ENCODE data around the gene GET4.
"Not testable (repeated sequence)": the region's sequence is repeated elsewhere in the genome, so short reads cannot be mapped to it uniquely, and the experiment has no call there.

GET4 gene

DNA sequence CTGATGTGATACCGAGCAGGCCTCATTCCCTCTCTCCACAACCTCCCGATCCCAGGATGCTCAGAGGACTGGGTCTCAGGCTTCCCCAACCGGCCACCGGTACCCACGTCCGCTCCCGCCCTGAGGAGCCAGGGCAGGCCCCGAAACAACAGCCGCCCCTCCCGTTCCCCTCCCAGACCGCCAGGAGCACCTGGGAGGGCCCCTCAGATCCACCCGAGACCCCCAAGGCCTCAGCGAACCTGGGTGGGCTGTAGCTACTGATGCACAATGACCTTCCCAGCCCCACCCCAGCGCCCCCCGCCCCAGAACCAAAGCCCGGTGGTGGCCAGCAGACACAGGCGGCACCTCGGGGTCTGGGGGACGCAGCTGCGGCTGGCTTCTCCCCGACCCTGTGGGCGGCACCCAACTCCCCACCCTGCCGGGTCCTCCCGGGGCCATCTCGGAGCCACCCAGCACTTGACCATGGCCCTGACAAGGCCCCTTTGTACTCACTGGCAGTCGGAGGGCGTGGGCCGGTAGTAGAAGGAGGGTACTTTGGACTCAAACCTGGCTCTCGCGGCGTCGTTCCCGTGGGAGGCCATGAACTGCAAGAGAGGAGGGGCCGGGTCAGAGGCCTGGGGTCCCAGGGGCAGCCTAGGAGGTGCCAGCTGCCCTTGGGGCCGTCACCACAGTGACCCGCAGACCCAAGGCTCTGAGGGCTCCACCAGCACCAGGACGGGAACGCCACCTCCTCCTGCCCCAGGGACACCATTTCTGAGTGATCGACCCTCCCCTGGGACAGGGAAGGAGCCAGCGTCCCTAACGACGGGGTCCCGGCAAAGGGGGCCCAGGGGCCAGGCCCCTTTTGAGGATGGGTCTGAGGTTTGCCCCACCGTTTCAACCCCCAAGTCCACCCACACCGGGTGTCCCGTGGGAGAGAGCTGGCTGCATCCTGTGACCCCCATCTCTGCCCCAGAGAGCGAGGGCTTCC lies 50.0 kb downstream of the GET4 start:
- DNase-seq (ENCODE audit: low read depth, low spot score): no peak

DNA sequence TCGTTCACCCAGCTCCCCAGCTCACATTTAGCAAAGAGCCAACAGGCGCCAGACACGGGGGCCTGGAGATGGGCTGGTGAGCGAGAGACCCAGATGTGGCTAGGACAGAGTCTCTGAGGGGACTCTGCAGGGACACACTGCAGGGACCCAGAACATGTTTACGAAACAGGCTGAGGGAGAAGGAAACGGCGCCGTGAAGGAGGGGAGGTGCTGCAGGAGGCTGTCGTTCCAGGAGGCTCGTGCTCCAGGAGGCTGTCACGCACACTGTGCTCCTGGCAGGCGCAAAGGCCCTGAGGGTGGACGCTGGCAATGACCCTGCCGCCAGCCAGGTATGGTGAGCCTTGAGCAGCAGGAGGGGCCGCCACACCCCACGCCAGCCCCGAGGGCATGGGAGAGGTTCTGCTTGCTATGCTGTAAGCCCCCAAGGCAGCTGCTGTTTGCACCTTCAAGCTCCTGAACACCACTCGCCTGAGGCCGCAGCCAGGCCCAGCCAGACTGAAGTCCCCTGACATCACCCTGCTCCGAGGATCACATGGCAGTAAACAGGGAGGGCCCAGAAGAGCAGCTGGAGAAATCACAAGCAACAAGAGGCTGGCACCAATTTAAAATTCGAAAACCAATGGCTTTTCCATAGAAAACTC lies 50.8 kb downstream of the GET4 start:
- peak; percentile 87 for DNase-seq (ENCODE audit: low read depth, low spot score)

DNA sequence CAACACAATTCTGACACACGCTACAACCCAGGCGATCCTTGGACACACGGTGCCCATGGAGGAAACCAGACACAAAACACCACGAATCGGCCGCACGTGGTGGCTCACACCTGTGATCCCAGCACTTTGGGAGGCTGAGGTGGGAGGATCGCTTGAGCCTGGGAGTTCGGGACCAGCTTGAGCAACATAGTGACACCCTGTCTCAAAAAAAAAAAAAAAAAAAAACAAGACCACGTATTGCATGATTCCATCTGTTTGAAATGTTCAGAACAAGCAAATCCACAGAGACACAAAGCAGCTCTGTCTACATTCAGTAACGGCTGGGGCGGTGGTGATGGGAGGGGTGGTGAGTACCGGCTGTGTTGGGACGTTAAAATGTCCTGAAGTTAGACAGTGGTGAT lies 53.0 kb downstream of the GET4 start:
- DNase-seq (ENCODE audit: low read depth, low spot score): no peak

DNA sequence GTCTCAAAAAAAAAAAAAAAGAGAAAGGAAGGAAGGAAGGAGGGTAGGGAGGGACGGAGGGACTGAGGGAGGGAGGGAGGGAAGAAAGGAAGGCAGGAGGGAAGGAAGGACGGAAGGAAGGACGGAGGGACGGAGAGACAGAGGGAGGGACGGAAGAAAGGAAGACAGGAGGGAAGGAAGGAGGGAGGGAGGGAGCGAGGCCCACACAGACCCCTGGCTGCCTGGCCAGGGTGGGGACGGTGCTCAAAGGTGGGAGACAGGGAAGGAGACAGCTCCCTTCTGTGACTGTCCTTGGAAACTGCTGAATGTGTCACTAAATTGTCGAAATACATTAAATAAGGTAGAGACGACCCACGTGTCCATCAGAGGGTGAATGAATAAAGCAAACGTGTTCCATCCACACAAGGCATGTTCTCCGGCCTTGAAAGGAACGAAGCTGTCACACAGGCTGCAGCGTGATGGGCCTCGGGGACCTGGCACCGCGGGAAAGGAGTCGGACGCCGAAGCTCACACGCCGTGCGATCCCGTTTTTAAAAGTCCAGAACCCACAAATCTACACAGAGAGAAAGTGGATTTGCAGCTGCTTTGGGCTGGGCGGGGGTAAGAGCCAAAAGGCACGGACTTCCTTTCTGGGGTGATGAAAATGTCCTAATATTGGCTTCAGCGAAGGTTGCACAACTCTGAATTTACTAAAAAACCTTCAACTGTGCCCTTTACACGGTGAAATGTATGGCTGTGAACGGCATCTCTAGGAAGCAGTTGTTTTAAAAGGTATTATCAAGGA lies 54.8 kb downstream of the GET4 start:
- DNase-seq (ENCODE audit: low read depth, low spot score): no peak

DNA sequence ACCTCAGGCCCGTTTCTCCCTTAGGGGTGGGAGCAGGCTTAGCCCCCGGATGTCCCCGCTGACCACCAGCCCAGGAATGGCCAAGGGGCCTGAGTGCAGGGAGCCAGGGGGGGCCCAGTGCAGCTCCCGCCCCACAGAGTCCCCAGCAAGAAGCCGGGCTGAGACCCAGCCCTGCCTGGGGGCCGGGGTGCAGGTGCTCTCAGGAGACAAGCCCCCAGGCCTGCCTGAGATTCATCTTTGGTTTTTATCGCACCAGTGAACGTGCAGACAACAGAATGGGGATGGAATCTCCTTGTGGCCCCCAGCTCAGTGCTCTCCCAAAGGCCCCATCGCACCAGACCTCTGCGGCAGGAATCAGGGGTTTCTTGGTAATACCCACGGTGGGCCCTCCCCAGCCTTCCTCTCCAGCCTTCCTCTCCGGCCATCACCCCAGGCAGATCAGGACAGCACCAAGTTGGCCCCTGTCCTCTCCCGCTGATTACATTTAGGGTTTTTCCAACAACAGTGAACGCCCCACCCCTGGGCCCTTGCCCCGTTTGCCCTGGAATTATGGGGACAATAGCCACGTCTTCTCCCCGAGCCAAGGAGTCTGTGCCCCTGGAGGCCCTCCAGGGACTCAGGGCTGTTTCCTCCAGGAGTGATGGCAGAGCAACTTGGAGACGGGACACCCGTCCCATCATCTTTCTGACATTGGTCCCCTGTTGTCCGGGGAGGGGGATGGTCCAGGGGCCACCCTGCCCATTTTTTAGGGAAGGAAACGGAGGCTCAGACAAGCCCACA lies 55.7 kb downstream of the GET4 start:
- DNase-seq (ENCODE audit: low read depth, low spot score): no peak

DNA sequence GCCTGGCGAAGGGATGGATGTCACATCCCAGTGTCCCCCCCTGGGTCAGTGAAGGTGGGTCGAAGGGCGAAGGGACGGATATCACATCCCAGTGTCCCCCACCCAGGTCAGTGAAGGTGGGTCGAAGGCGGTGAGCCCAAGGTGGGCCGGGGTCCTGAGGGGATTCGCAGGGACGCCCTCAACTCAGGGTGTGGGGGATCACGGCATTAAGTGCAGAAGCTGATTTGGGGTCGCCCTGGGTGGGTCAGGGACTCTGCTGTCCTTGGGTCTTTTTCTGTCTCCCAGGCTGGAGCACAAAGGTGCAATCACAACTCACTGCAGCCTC lies 56.3 kb downstream of the GET4 start:
- DNase-seq (ENCODE audit: low read depth, low spot score): no peak

DNA sequence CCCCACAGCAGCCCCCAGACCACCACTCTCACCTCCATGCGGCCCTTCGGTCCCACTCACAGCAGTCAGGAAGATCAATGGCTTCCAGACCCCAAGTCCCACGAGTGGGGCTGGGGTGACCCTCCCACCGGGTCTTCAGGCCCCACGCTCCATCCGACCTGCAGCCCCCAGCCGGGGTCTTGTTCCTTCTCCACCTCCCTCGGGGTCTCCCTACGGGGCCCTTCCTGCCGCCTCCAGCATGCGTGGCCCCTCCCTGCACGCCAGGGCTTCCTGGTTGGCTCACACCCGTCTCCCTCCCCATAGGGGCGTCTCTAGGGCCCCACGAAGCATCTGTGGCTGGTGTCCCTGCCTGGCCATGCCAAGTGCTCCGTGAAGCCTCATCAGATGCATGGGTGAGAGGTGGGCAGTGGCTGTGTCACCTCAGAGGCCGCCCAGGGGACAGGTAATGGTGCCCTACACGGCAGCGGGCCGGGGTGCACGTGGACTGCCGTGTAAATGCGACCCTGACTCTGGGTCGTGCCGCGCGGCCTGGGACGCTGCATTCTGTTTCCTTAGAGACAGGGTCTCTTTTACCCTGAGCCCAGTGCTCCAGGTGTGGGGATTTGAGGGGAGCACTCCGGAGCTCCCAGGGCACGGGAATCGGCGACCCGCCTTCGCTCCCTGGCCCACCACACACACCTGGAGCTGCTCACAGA lies 58.3 kb downstream of the GET4 start:
- DNase-seq (ENCODE audit: low read depth, low spot score): no peak

DNA sequence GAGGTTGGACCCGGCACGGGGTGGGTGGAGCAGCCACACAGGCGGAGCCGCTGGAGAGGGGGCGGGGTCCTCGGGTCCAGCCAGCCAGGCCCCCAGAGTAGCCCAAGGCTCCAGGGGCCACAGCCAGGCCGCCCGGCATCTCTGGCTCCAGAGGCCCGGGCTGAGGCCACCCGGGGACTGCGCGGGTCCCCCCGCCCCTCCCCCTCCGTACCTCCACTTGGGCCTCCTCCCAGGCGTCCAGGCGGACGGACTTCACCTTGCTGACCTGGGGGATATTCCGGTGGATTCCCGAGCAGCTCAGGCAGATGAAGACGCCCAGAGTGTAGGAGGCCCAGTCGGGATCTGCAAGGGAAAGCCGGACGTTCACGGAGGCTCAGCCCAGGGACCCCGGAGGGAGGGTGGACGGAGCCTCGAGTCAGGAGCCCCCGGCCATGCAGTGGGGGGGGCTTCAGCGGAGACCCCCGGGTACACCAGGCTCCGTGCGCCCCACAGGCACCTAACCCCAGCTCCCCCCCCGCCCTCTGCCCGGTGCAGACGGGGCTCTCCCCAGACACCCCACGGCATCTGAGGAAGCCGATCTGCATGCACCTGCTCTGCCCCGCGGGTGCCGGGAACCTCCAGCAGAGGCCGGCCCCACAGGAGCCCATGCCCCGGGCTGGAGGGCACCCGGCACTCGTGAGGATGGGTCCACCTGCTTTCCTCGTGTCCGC lies 59.0 kb downstream of the GET4 start:
- DNase-seq (ENCODE audit: low read depth, low spot score): no peak

DNA sequence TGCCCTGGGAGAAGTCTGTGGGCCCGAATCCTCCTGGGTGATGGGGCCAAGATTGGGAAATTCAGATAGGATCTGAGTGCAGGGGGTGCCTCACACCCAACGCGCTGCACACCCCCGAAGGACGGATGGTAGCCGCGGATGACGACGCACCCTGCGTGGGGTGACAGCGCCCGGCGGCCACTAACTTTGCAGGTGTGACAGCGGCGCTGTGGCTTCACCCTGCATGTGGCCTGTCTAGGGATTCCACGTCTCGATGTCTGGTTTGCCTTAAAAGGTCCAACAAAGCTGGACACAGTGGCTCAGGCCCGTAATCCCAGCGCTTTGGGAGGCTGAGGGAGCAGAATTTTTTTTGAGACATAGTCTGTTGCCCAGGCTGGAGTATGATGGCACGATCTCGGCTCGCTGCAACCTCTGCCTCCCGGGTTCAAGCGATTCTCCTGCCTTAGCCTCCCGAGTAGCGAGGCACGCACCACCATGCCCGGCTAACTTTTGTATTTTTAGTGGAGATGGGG lies 59.6 kb downstream of the GET4 start:
- DNase-seq (ENCODE audit: low read depth, low spot score): no peak

DNA sequence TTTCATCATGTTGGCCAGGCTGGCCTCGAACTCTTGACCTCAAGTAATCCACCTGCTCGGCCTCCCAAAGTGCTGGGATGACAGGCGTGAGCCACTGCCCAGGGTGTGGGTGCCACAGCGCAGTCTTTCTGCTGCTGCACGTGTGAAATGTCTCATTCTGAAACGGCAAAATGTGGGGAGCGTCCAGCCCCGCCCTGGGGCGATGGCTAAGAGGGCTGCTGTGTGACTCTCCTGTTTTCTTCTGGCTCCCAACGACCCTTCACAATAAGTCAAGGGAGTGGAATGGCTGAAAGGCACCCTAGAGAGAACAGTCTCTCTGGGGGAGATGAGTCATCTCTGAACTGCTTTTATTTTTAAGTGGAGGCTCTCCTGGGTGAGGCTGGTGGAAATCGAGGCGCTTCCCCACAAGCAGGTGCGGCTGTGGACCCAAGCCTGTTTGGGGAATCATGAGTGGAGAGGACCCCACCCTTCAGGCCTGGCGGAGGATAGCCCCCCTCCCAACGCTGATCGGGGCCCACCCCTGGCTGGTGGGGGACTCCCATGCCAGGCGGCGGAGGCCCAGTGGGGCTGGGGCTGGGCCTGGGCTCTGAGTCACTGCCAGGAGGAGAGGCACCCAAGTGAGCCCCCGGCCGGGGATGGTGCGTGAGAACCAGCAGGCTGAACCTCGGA lies 60.2 kb downstream of the GET4 start:
- DNase-seq (ENCODE audit: low read depth, low spot score): no peak

DNA sequence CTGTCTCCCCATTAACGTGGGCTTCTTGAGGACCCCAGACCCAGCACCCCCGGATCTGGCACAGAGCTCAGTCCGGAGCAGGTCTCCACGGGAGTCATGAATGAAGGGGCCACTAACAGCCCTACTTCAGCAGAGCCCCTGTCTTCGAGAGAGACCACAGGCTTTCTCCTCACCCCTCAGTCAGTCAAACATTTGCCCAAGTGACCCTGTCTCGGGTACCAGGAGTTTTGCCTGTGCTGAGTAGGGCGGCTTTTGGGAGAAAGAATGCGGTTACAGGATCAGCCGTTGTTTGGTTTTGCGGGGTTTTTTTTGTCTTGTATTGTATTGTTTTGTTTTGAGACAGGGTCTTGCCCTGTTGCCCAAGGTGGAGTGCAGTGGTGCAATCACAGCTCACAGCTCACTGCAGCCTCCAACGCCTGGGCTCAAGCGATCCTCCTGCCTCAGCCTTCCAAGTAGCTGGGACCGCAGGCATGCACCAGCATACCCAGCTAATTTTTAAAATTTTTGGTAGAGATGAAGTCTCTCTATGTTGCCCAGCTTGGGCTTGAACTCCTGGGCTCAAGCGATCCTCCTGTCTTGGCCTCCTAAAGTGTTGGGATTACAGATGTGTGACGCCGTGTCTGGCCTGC lies 61.6 kb downstream of the GET4 start:
- DNase-seq (ENCODE audit: low read depth, low spot score): no peak

DNA sequence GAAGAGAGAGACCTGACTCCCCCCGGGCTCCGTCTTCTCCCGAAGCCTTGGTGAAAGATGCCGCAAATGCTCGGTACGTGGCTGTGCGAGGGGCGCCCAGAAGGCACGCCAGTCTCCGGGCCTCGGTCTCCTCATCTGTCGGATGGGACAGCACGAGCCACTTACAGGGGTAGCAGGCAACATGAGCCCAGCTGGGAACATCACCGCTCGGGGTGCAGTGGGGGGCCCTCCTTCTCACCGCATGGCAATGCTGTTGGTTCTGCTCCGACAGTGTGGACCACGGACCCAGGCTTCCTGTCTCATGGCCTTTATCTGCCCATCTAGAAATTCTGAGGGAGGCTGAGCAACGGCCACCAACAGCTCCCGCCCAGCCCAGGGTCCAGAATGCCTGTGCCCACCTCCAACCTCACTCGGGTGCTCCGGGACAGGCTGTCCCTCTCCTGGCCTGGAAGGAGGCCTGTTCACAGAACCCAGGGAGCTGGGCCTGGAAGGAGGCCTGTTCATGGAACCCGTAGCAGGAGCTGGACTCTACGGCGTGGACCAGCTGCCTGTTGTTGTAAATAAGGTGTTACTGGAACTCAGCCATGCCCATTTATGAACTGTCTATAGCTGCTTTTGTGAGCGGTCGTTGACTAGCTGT lies 62.3 kb downstream of the GET4 start:
- DNase-seq (ENCODE audit: low read depth, low spot score): no peak

DNA sequence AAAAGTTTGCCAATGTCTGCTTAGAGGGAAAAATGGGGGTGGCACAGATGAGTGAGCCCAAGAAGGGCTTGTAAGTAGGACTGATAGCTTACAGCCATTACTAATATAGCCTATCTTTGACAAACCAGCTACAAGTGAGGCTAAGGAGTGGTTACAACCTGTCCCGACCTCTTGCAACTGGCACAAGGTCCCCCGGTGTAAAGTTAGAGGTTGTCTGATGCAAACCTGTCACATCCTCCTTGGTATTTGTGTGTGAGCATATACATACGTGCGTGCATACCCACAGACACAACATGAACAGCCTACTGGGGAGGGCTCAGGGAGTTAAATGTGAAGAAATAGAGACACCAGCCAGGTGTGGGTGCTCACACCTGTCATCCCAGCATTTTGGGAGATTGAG lies 63.5 kb downstream of the GET4 start:
- no peak for DNase-seq (ENCODE audit: low read depth, low spot score)

DNA sequence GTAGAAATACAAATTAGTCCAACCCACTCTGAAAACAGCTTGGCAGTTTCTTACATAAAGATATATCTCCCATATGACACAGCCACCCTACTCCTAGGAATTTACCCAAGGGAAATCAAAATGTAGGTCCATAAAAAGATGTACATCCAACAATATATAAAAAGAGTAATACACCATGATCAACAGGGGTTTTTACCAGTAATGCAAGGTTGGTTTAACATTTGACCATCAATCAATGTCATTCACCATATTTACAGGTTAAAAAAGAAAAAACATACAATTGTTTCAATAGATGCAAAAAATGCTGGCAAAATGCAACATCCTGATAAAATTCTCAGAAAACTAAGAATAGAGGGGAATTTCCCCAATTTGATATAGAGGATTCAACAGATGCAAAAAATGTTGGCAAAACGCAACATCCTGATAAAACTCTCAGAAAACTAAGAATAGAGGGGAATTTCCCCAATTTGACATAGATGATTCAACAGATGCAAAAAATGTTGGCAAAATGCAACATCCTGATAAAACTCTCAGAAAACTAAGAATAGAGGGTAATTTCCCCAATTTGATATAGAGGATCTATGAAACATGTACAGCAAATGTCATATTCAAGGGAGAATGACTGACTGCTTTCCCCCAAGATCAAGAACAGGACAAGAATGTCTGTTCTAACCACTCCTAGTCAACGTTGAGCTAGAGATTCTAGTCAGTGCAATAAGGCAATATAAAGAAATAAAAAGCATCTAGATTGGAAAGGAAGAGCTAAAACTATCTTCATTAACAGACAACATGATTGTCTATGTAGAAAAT lies 64.5 kb downstream of the GET4 start:
- DNase-seq (ENCODE audit: low read depth, low spot score): no peak

DNA sequence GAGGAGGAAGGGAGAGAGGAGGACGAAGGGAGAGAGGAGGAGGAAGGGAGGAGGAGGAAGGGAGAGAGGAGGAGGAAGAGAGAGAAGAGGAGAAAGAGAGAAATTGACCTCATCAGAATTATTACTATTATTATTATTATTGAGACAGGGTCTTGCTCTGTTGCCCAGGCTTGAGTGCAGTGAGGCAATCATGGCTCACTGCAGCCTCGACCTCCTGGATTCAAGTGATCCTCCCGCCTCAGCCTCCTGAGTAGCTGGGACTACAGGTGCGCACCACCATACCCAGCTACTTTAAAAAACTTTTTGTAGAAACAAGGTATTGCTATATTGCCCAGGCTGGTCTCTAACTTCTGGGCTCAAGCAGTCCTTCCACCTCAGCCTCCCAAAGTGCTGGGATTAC lies 67.4 kb downstream of the GET4 start:
- not testable (repeated sequence) for DNase-seq (ENCODE audit: low read depth, low spot score)

DNA sequence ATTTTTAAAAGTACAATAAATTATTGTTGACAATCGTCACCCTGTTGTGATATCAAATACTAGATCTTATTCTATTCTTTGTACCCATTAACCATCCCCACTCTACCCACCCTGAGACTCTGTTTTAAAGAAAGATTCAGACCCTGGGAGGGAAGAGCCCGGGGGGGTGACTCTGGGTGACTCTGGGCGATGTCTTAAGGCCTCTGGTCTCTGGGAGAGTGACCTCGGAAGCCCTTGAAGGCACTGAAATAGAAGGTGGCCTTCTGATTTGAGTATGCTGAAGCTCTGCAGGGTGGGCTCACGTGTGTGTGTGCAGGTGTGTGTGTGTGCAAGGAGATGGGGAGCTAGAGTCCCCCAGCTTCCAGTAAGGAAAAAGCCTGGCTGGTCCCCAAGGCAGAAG lies 68.4 kb downstream of the GET4 start:
- no peak for DNase-seq (ENCODE audit: low read depth, low spot score)

DNA sequence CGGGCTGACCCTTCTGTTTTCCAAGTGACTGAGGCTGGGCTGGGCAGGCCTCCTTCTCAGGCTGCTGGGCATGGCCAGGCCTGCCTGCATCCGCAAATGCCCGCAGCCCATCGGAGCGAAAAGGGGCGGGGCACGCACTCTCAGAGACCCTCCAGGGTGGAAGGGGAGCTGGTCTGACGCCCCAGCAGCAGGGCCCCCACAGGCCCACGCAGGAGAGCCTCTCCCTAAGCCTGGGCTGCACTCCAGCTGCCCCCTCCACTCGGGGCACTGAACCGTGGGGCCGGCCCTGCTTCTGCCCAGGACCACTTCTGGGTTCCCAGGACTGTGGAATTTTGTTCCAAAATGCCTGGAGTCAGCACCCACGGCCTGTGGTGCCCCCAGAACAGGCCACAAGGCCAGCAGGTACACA lies 68.8 kb downstream of the GET4 start:
- DNase-seq (ENCODE audit: low read depth, low spot score): no peak

Data from ELF-1 (cell line).